HG03520 (cell line): Measurements from ENCODE around the gene VEPH1.

Source experiments
- ATAC-seq: cut with Tn5 transposase; IDR thresholded peaks from one replicate; pipeline ENCODE4 v1.9.1; 2021; ENCODE audit warnings: mild to moderate bottlenecking, moderate library complexity; ENCODE audit not compliant: unreplicated experiment

Gene VEPH1

GRCh38 chr3:157438194-157438730 lies 65.0 kb downstream of the VEPH1 start:
- no peak for ATAC-seq

- ATAC-seq, result no peak
Measured at GRCh38 chr3:157436583-157437291, 66.5 kb downstream of the VEPH1 start, which contains the start of gene PTX3. Gene PTX3, plus strand, starts transcription at chr3:157436850. Its CDS starts 84 bp downstream, at chr3:157436934.

GRCh38 chr3:157429708-157430107 lies 73.5 kb downstream of the VEPH1 start:
- no peak for ATAC-seq

- ATAC-seq, result no peak
Measured at GRCh38 chr3:157428853-157429252, 74.4 kb downstream of the VEPH1 start.

GRCh38 chr3:157427901-157428300 lies 75.3 kb downstream of the VEPH1 start:
- no peak for ATAC-seq

GRCh38 chr3:157423337-157423736 lies 79.9 kb downstream of the VEPH1 start:
- no peak for ATAC-seq

- no peak for ATAC-seq
Measured at GRCh38 chr3:157420606-157421130, 82.5 kb downstream of the VEPH1 start.

GRCh38 chr3:157418104-157418503 lies 85.1 kb downstream of the VEPH1 start:
- no peak for ATAC-seq

GRCh38 chr3:157417247-157417646 lies 86.0 kb downstream of the VEPH1 start:
- no peak for ATAC-seq

GRCh38 chr3:157416347-157417087 lies 86.7 kb downstream of the VEPH1 start:
- ATAC-seq, result no peak

- ATAC-seq, result no peak
Measured at GRCh38 chr3:157414861-157415260, 88.4 kb downstream of the VEPH1 start.

- ATAC-seq, result no peak
Measured at GRCh38 chr3:157412323-157412855, 90.8 kb downstream of the VEPH1 start.

GRCh38 chr3:157410945-157411344 lies 92.3 kb downstream of the VEPH1 start:
- no peak for ATAC-seq

GRCh38 chr3:157409516-157409915 lies 93.7 kb downstream of the VEPH1 start:
- ATAC-seq, result no peak

- ATAC-seq, result no peak
Measured at GRCh38 chr3:157408499-157409149, 94.6 kb downstream of the VEPH1 start.

- ATAC-seq, result no peak
Measured at GRCh38 chr3:157407769-157408168, 95.4 kb downstream of the VEPH1 start.

- no peak for ATAC-seq
Measured at GRCh38 chr3:157406394-157406793, 96.8 kb downstream of the VEPH1 start.

- no peak for ATAC-seq
Measured at GRCh38 chr3:157405457-157405856, 97.8 kb downstream of the VEPH1 start.

GRCh38 chr3:157404381-157404780 lies 98.8 kb downstream of the VEPH1 start:
- no peak for ATAC-seq

- no peak for ATAC-seq
Measured at GRCh38 chr3:157398598-157398997, 104.6 kb downstream of the VEPH1 start.

GRCh38 chr3:157394411-157394810 lies 108.8 kb downstream of the VEPH1 start:
- no peak for ATAC-seq
